Mucosa of descending colon (tissue), 3 donors: ENCODE measurements around the gene SLC20A1. TPM values are rescaled to one million over a fixed set of nuclear protein-coding genes. Genes with fewer than 3 reads are reported as not detected.
"Not testable (repeated sequence)": the region's sequence is repeated elsewhere in the genome, so short reads cannot be mapped to it uniquely, and the experiment has no call there.

Experiments used
- ATAC-seq: fragments of 200-7000 bp; cut with Tn5 transposase; one replicate; pipeline ENCODE4 v1.9.1; 2020; ENCODE audit warnings: mild to moderate bottlenecking, moderate library complexity
- DNase-seq, 3 donors: peaks; one replicate each; pipeline ENCODE4 v3.0.0-alpha.2; 2020
- H3K36me3 ChIP-seq: fragments of 200-600 bp; one replicate; pipeline ENCODE4 v1.8.0; 2021; ENCODE audit warnings: low read depth, mild to moderate bottlenecking
- H3K4me1 ChIP-seq: fragments of 200-600 bp; one replicate; pipeline ENCODE4 v1.8.0; 2021; ENCODE audit warnings: low read depth, mild to moderate bottlenecking
- H3K4me3 ChIP-seq: fragments of 200-600 bp; one replicate; pipeline ENCODE4 v1.8.0; 2021; ENCODE audit warnings: mild to moderate bottlenecking
- H3K9me3 ChIP-seq: fragments of 200-600 bp; one replicate; pipeline ENCODE4 v1.8.0; 2021; ENCODE audit warnings: mild to moderate bottlenecking
- intact Hi-C, 2 donors: fragments of 100-400 bp; cut with DNase I in 1 of 2; cut with micrococcal nuclease in 1 of 2; formaldehyde crosslinking; loops; one replicate each; pipeline versions ENCODE4 v1.11.0 to v1.11.1; 2022; cut with DNase I, micrococcal nuclease
- total RNA-seq, 3 donors: library from RNA; stranded (reverse); fragmentation: NEBNext Ultra II Directional in 2 of 3; extraction: Animal tissue kit (Norgen Biotek cat#: 25700) in 2 of 3; gene quantifications; one replicate each; pipeline versions ENCODE4 v1.2.1 to v1.2.4, GENCODE V29; 2021 to 2023
- TF ChIP-seq, protein P1 (sequence below): fragments of 200-600 bp; IDR thresholded peaks from one replicate; pipeline ENCODE4 v1.8.0; 2022; ENCODE audit warnings: antibody characterized with exemption, mild to moderate bottlenecking
- donor health status: DM: no; HTN: no; CAD: no; lungs with moderate emphysema.
- donor health status: DM: no; HTN: no; CAD: no.
- donor health status: DM: no; HTN: yes; CAD: no.

Gene SLC20A1
- total RNA-seq, 3 donors from 2014 or later: 64.3 to 128 (median 80.6) TPM

DNA sequence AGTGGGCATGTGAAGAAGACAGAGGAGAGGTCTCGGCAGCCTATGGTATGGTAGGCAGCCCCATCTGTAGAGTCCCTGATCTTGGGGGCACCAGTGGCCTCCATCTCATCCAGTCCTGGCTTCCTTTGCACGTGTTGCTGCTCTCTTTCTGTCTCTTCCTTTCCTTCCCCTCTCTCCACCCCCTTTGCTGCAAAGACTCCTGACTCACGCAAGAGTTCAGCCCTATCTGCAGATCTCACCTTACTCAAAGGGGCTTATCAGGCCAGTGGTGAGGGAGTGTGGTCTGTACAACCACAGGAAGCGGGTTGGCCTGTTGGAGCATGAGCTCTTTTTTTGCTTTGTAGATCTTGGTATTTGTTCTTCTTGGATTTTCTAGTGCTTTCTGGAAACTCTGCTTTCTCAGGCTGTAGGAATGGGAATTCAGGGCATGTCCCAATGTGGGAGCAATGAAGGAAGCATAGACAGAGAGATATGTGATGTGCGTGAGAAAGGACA, 60.5 kb downstream of the SLC20A1 start:
- peak; percentile 57 for ATAC-seq
- intact Hi-C loops: no loop called here
- TF ChIP-seq, protein P1, sequence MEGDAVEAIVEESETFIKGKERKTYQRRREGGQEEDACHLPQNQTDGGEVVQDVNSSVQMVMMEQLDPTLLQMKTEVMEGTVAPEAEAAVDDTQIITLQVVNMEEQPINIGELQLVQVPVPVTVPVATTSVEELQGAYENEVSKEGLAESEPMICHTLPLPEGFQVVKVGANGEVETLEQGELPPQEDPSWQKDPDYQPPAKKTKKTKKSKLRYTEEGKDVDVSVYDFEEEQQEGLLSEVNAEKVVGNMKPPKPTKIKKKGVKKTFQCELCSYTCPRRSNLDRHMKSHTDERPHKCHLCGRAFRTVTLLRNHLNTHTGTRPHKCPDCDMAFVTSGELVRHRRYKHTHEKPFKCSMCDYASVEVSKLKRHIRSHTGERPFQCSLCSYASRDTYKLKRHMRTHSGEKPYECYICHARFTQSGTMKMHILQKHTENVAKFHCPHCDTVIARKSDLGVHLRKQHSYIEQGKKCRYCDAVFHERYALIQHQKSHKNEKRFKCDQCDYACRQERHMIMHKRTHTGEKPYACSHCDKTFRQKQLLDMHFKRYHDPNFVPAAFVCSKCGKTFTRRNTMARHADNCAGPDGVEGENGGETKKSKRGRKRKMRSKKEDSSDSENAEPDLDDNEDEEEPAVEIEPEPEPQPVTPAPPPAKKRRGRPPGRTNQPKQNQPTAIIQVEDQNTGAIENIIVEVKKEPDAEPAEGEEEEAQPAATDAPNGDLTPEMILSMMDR: no peak
- DNase-seq: no peak
- Histone ChIP-seq H3K4me3 (no peak overlapping the region), H3K36me3 (no peaks in the 10 kb centered on the region), H3K4me1 (no peaks in the 10 kb centered on the region), H3K9me3 (no peaks in the 10 kb centered on the region)

DNA sequence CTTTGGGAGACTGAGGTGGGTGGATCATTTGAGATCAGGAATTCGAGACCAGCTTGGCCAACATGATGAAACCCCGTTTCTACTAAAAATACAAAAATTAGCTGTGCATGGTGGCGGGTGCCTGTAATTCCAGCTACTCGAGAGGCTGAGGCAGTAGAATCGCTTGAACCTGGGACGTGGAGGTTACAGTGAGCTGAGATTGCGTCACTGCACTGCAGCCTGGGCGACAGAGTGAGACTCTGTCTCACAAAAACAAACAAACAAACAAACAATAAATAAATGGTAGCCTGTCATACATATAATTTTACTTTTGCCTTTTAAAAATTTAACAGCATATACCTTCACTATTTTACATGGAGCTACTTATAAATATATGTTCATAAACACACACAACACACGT, 61.2 kb downstream of the SLC20A1 start:
- intact Hi-C loops, DNase-seq, ATAC-seq: not testable (repeated sequence)

DNA sequence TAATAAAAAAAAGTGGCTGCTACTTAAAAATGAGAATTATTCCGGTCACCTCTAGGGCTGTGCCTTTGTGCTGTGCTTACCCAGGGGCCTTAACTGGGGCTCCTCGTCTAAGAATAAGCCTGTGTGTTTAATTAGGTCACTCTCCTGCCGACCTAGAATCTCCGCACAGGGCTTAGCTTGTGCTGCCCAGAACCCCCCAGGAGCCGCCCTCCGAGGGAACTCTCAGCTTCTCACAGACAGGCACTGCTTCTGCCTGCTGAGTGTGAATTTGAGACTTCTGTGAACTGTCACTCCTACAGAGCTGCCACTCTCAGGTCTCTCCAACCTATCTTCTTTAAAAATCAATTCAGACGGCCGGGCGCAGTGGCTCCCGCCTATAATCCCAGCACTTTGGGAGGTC, 63.2 kb downstream of the SLC20A1 start:
- H3K36me3 ChIP-seq: no peaks in the 10 kb centered on the region
- no peak for ATAC-seq
- intact Hi-C loops: no loop called here
- TF ChIP-seq, protein P1: no peak
- no peak for DNase-seq
- no peak overlapping the region for H3K4me3 ChIP-seq
- no peaks in the 10 kb centered on the region for H3K4me1 ChIP-seq
- H3K9me3 ChIP-seq: no peaks in the 10 kb centered on the region

More for the DNA sequence above, 61.2 kb downstream of the SLC20A1 start:
- H3K4me3 ChIP-seq, H3K36me3 ChIP-seq, H3K9me3 ChIP-seq, H3K4me1 ChIP-seq: not testable (repeated sequence)

DNA sequence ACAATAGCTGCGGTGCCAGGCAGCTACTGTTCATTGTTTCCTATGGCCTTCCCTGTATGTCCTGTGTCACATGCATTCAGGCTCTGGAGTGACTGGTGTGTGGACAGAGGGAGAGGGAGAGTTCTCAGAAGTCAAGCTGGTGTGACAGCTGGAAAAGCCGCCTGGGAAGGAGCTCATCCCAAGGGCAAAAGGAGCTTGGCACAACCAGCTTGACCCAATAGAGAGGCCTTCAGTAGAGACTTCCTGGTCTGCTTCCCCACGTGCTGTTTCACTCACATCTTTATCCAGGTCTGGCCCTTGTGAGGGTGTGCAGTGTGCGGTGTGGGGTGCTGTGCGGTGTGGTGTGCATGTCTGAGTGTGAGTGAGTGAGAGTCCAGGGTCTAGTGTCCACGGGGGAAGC, 64.0 kb downstream of the SLC20A1 start:
- no peaks in the 10 kb centered on the region for H3K36me3 ChIP-seq
- DNase-seq (no peak), ATAC-seq (no peak)
- H3K4me1 ChIP-seq: no peaks in the 10 kb centered on the region
- intact Hi-C loops: no loop called here
- H3K9me3 ChIP-seq: no peaks in the 10 kb centered on the region
- TF ChIP-seq, protein P1: no peak
- no peak overlapping the region for H3K4me3 ChIP-seq

DNA sequence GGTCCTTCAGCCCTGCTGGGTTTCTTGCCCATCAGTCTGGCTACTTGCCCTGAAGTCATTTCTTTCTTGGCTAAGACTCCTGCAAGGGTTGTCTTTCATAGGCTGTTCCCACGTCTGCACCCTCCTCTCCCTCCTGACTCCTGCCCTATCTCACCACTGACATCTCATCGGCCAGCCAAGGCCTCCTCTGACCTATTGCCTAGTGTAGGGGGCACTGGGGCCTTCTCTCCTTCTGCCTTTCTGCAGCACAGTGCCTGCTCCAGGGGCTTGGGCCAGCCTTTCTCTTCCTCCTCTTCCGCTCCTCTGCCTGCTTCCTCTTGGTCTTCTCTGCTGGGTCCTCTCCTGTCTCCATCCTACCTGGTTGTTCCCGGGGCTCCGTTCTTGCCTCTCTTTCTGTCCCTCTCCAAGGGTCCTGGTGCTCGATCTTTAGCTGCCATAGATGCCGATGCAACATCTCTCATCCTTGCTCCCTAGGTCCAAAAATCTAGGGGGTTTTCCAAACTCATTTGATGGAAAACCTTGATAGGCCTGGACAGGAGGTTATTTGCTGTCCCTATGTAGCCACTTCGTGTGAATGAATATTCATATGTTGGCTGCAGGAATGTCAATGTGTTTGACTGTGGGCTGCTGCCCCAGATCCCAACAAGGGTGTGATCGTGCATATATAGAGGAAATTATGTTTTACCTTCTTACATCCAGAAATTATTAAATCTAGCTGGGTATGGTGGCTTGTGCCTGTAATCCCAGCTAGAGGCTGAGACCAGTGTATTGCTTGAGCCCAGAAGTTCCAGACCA, 65.4 kb downstream of the SLC20A1 start:
- no peak for DNase-seq
- no peak for ATAC-seq
- no peaks in the 10 kb centered on the region for H3K4me1 ChIP-seq
- no peaks in the 10 kb centered on the region for H3K9me3 ChIP-seq
- H3K4me3 ChIP-seq: no peak overlapping the region
- intact Hi-C loops: no loop called here
- TF ChIP-seq, protein P1: no peak
- no peaks in the 10 kb centered on the region for H3K36me3 ChIP-seq

DNA sequence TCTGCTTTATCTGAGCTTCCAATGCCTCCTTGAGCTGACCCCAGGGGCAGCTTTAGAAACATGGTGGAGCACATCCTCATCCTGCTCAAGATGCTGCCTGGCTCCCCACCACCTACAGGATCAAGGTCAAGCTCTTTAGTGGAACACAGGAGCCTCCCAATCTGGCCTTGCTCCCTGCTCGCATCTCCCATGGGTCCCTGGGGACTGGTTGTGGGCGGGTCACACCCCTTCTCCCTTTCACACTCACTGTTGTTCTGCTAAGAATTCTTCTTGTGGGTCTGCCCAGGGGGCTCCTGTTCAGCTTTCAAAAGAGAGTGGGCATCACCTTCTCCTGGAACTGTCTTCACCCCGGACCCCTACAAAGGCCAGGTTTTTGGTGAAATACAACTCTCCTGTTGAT, 66.7 kb downstream of the SLC20A1 start:
- no peak overlapping the region for H3K4me3 ChIP-seq
- H3K9me3 ChIP-seq: no peaks in the 10 kb centered on the region
- no peak for ATAC-seq
- H3K36me3 ChIP-seq: no peaks in the 10 kb centered on the region
- no peaks in the 10 kb centered on the region for H3K4me1 ChIP-seq
- TF ChIP-seq, protein P1: no peak
- no peak for DNase-seq
- intact Hi-C loops: no loop called here
